Peyer's patch (tissue), 4 donors: ENCODE data around the gene CACNA2D3. TPM values are rescaled to one million over a fixed set of nuclear protein-coding genes. Genes with fewer than 3 reads are reported as not detected.

Source experiments
- DNase-seq, 3 donors: peaks; one replicate each; pipeline ENCODE4 v3.0.0-alpha.2; 2017 to 2019
- H3K27ac ChIP-seq, 4 donors: fragments of 200-600 bp; sonication (generic); one replicate each; pipeline ENCODE4 v1.5.1; 2016 to 2019
- H3K27me3 ChIP-seq, 2 donors: fragments of 200-600 bp; sonication (generic); one replicate each; pipeline ENCODE4 v1.5.1; 2019
- H3K36me3 ChIP-seq, 3 donors: fragments of 200-600 bp; sonication (generic); one replicate each; pipeline ENCODE4 v1.5.1; 2016 to 2019
- H3K4me1 ChIP-seq, 4 donors: fragments of 200-600 bp; sonication (generic); one replicate each; pipeline ENCODE4 v1.5.1; 2016 to 2019
- H3K4me3 ChIP-seq, 4 donors: fragments of 200-600 bp; sonication (generic); 1 replicate in 3 of 4; 2 replicates in 1 of 4; pipeline ENCODE4 v1.5.1; 2016 to 2019; ENCODE audit warnings: mild to moderate bottlenecking in 1 of 4
- H3K9me3 ChIP-seq, 4 donors: fragments of 200-600 bp; sonication (generic); one replicate each; pipeline ENCODE4 v1.5.1; 2016 to 2019; ENCODE audit warnings: mild to moderate bottlenecking in 1 of 4
- CTCF ChIP-seq, 6 experiments: fragments of 450-650 bp in 4 of 6; fragments of 200-600 bp in 2 of 6; sonication (generic) in 1 of 6; IDR thresholded peaks; one replicate each; pipeline ENCODE4 v1.5.1; 2017 to 2019; ENCODE audit warnings: antibody characterized with exemption in 6 of 6, mild to moderate bottlenecking in 3 of 6, moderate library complexity in 1 of 6
- POLR2A ChIP-seq, 2 donors: fragments of 450-650 bp; IDR thresholded peaks; one replicate each; pipeline ENCODE4 v1.5.1; 2017; ENCODE audit warnings: antibody characterized with exemption in 2 of 2, mild to moderate bottlenecking in 2 of 2, moderate library complexity in 2 of 2
- total RNA-seq, 4 donors: library from RNA; depleted of rRNA; stranded (reverse); fragments of >200 nt; gene quantifications; one replicate each; pipeline ENCODE4 v1.1.0, GENCODE V29; 2016

Gene CACNA2D3
- total RNA-seq, 4 donors from 2014 or later = 0.27 to 5.0 TPM; not detected in 2

GRCh38 chr3:54171509-54171908 lies 49.2 kb downstream of the CACNA2D3 start:
- H3K4me3 ChIP-seq = no peak overlapping the region
- H3K36me3 ChIP-seq = no peaks in the 10 kb centered on the region
- H3K27ac ChIP-seq = no peak overlapping the region
- H3K4me1 ChIP-seq = no peaks in the 10 kb centered on the region
- DNase-seq = no peak
- TF ChIP-seq CTCF (IDR thresholded peaks at IDR 0.05) = no peak
- TF ChIP-seq POLR2A (IDR thresholded peaks at IDR 0.05) = no peak
- H3K27me3 ChIP-seq = no peaks in the 10 kb centered on the region
- no peaks in the 10 kb centered on the region for H3K9me3 ChIP-seq

- Histone ChIP-seq H3K9me3 (no peaks in the 10 kb centered on the region), H3K4me1 (no peaks in the 10 kb centered on the region), H3K36me3 (no peaks in the 10 kb centered on the region), H3K27me3 (no peaks in the 10 kb centered on the region), H3K27ac (no peak overlapping the region), H3K4me3 (no peak overlapping the region)
- no peak for DNase-seq
- no peak for TF ChIP-seq POLR2A (IDR thresholded peaks at IDR 0.05)
Observed at GRCh38 chr3:54171951-54172350, 49.6 kb downstream of the CACNA2D3 start.

DNA sequence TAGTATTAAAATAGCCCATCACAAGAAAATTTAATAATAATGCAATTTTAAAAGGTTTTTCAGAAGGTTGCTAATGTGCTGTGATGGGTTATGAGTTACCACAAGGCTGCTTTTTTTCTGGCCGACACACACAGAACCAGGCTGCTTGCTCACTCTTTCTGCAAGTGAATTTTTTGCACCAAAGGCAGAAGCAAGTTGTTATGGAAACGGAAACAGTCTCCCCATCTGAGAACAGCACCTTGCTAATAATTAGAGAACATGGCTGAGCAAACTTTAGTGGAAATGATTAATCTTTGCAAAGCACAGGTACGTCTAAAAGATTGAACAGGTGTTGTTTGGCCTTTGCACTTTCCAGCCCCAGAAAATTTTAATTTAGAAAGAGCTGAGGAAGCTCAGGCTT lies 51.0 kb downstream of the CACNA2D3 start:
- Histone ChIP-seq H3K36me3 (no peaks in the 10 kb centered on the region), H3K4me1 (no peaks in the 10 kb centered on the region), H3K4me3 (no peak overlapping the region), H3K9me3 (no peaks in the 10 kb centered on the region), H3K27me3 (no peaks in the 10 kb centered on the region), H3K27ac (no peak overlapping the region)
- TF ChIP-seq POLR2A (IDR thresholded peaks at IDR 0.05) = no peak
- TF ChIP-seq CTCF (IDR thresholded peaks at IDR 0.05) = no peak
- DNase-seq = no peak

DNA sequence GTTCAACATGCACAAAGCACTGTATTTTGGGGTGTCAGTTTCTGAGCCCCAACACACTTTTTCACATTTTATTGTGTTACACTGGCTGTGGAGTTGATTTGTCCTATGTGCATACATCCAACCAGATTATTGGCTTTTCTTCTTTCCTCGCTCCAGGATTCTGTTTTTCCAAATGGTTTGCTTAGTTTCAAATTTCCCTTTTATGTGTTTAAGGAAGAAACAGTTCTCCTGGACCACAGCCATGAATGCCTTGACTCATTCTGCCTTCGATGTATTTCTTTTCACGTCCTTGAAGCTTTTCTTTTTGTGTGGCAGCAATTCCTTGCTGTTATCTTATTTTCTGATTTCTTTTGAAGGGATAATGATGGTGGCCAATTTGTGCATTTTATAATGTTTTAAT lies 53.8 kb downstream of the CACNA2D3 start:
- Histone ChIP-seq H3K27me3 (no peaks in the 10 kb centered on the region), H3K4me3 (no peak overlapping the region), H3K9me3 (no peaks in the 10 kb centered on the region), H3K27ac (no peak overlapping the region), H3K36me3 (no peaks in the 10 kb centered on the region), H3K4me1 (no peaks in the 10 kb centered on the region)
- no peak for TF ChIP-seq CTCF (IDR thresholded peaks at IDR 0.05)
- TF ChIP-seq POLR2A (IDR thresholded peaks at IDR 0.05) = no peak
- no peak for DNase-seq

GRCh38 chr3:54177816-54178215 lies 55.5 kb downstream of the CACNA2D3 start:
- DNase-seq = no peak
- no peaks in the 10 kb centered on the region for H3K27me3 ChIP-seq
- H3K4me1 ChIP-seq = no peaks in the 10 kb centered on the region
- TF ChIP-seq POLR2A (IDR thresholded peaks at IDR 0.05) = no peak
- no peak for TF ChIP-seq CTCF (IDR thresholded peaks at IDR 0.05)
- H3K36me3 ChIP-seq = no peaks in the 10 kb centered on the region
- no peaks in the 10 kb centered on the region for H3K9me3 ChIP-seq
- H3K4me3 ChIP-seq = no peak overlapping the region
- no peak overlapping the region for H3K27ac ChIP-seq

DNA sequence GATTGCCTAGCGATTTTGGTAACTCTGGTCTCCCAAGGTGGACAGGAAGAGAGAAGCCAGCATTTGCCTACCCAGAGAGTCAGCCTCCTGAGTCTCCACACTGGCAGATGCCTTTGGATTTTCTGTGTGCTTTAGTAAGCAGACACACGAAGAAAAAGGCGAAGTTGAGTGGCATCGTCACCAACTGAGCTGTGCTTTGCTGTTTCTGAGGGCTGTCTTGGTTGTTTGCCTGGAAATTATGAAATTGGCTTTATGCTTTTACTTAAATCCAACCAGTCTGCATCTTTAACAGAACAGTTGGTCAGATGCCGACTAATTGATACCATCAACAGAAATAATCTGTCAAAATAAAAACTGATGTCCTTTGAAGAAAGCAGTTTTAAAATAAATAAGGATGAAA lies 56.0 kb downstream of the CACNA2D3 start:
- TF ChIP-seq CTCF (IDR thresholded peaks at IDR 0.05) (no peak), POLR2A (IDR thresholded peaks at IDR 0.05) (no peak)
- Histone ChIP-seq H3K27ac (no peak overlapping the region), H3K4me1 (no peaks in the 10 kb centered on the region), H3K27me3 (no peaks in the 10 kb centered on the region), H3K36me3 (no peaks in the 10 kb centered on the region), H3K9me3 (no peaks in the 10 kb centered on the region), H3K4me3 (no peak overlapping the region)
- DNase-seq = no peak
